HG03139 (cell line): ENCODE measurements around the gene RAPSN.

Experiments
- ATAC-seq: cut with Tn5 transposase; IDR thresholded peaks from one replicate; pipeline ENCODE4 v1.9.1; 2021; ENCODE audit not compliant: unreplicated experiment

The RAPSN gene

GRCh38 chr11:47409440-47410369 lies 39.2 kb downstream of the RAPSN start:
- ATAC-seq = no peak

GRCh38 chr11:47408598-47409439 lies 40.1 kb downstream of the RAPSN start:
- no peak for ATAC-seq

GRCh38 chr11:47407746-47408590 lies 41.0 kb downstream of the RAPSN start, which contains the start of gene SLC39A13:
TSS of gene SLC39A13 (plus strand) at chr11:47408590. CDS start at chr11:47410095, 1,505 bp downstream.
- ATAC-seq = peak; percentile 83

GRCh38 chr11:47406896-47407745 lies 41.8 kb downstream of the RAPSN start:
- ATAC-seq = no peak

GRCh38 chr11:47403571-47403970 lies 45.4 kb downstream of the RAPSN start:
- no peak for ATAC-seq

GRCh38 chr11:47403135-47403534 lies 45.8 kb downstream of the RAPSN start:
- no peak for ATAC-seq

GRCh38 chr11:47400768-47401279 lies 48.1 kb downstream of the RAPSN start:
- peak; percentile 62 for ATAC-seq

GRCh38 chr11:47399860-47400767 lies 48.8 kb downstream of the RAPSN start:
- ATAC-seq = peak; percentile 32

- ATAC-seq = no peak
These were observed 50.4 kb downstream of the RAPSN start for GRCh38 chr11:47398551-47398950.

GRCh38 chr11:47398011-47398410 lies 50.9 kb downstream of the RAPSN start:
- ATAC-seq = no peak

GRCh38 chr11:47396049-47396320 lies 53.0 kb downstream of the RAPSN start:
- no peak for ATAC-seq

- ATAC-seq = no peak
These were observed 53.5 kb downstream of the RAPSN start for GRCh38 chr11:47395223-47396048.

- ATAC-seq = peak; percentile 65
These were observed 54.4 kb downstream of the RAPSN start for GRCh38 chr11:47394322-47395222.

GRCh38 chr11:47394050-47394321 lies 55.0 kb downstream of the RAPSN start:
- ATAC-seq = no peak

- ATAC-seq = no peak
These were observed 55.5 kb downstream of the RAPSN start for GRCh38 chr11:47393163-47394049.

- no peak for ATAC-seq
These were observed 56.3 kb downstream of the RAPSN start for GRCh38 chr11:47392546-47393162.
